HG02588 (cell line): ENCODE measurements around the gene ANXA8L1.
"Not testable (repeated sequence)": the region's sequence is repeated elsewhere in the genome, so short reads cannot be mapped to it uniquely, and the experiment has no call there.

ENCODE experiments used
- ATAC-seq: cut with Tn5 transposase; IDR thresholded peaks from one replicate; pipeline ENCODE4 v1.9.1; 2021; ENCODE audit warnings: mild to moderate bottlenecking, moderate library complexity; ENCODE audit not compliant: unreplicated experiment

The ANXA8L1 gene

DNA sequence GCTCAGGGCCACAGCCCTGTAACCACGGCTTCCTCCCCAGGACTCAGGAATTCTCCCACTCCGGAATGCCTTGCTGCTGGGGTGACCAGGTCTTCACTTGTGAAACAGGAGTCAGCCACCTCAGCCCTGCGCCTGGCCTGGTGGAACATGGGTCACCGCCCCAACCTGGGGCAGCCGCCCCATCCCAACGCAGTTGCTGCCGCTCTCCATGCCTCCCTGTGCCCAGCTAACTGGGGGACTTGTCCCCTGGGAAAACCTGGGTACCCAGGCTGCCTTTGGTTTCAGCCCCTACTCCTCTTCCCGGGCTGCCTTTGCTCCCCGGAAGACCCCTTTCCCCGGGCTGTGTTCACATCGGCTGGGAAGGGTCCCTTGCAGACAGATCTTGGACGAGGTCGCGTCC is 22.2 kb downstream of the ANXA8L1 start:
- ATAC-seq = not testable (repeated sequence)

DNA sequence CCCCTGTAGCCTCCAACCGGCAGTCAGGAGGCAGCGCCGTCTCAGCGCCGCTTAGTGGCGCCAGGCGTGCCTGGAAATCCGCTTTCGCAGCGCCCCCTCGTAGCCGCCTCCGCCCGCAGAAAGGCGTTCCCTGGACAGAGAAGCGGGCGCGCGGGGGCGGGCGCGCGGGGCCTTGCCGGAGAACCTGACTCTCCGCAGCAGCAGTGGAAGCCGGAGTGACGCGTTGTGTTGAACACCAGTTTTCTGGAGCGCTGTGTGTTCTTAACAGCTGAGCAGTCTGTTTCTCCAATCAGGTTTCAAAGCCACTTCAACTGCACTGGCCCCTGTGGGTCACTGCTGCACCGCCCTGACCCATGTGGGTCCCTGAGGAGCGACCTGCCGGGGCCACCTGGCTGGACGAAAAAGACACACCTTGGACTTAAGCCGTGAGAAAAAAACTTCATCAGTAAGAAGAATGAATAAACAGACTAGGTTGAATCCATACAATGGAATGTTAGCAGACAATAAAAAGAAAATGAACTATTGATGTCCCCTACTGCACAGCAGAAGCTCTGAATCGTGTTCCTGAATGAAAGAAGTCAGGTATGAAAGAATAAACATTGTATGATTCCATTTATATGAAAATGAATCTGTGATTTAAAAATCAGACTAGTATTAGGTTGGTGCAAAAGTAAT is 22.8 kb downstream of the ANXA8L1 start:
- not testable (repeated sequence) for ATAC-seq

DNA sequence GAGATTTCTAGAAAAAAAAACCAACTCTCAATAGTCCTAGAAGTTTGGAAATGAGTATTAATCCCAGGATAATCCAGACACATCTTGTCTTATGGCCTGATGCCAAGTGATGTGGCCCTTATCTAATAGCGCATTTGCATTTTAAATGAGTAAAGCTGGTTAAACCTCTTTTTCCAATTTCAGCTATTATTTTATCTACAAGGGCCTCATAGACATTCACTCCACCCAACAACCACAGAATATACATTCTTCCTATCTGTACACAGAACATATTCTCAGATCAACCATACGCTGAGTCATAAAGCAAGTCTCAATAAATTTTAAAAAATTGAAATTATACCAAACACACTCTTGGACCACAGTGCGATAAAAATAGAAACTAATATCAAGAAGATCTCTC is 34.0 kb downstream of the ANXA8L1 start:
- not testable (repeated sequence) for ATAC-seq

DNA sequence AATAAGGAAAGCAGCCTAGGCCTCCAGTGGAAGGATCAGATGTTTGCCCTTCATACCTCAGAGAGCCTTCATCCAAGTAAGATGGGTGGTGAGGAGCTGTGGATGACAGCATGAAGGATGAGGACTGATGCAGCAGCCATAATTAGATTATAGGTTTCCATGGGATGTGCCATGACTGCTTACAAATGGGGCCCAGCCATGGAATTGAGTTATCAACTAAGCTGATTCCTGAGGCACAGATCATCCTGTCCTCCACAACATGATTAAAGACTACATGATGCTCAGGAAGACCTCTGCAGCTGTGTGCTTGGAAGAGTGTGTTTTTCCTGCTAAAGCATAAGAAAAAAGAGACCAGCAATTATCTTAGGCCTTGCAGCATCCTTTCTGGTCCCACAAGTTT is 35.5 kb downstream of the ANXA8L1 start:
- not testable (repeated sequence) for ATAC-seq

DNA sequence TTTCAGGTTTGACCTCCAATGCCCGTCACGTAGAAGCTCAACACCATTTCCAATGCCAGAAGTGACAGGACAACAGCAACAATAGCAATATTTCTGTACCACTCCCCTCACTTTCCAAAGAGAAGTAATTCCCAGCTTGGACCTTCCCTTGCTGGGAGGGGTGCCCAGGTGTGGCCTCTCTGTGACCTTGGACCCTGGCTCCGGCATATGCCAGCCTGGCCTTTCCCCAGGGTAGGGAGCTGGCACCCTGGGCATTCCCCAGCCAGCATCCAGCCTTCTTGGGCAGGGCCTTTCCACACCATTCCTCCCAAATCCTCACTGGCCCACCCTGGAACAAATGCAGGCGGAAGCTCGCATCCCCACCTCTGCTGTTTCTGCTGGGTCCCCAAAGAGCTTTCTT is 37.1 kb downstream of the ANXA8L1 start:
- not testable (repeated sequence) for ATAC-seq

DNA sequence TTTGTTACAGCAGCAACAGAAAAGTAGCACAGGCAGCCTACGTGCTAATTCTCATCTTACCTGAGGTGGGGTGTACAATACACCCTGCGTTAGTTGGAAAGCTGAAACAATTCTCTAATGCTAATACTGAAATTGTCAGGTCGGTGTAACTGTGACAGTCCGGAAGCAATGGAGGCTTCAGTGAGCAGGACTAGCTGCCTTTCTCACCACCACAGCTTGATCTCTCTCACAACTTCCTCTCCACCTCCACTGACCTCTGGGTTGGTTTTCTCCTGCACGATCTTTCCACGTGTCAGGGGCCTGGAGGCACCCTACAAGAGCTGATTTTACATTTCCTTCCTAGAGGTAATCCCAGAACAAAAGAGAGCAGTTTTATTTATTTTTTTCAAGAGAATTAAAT is 39.7 kb downstream of the ANXA8L1 start:
- ATAC-seq = not testable (repeated sequence)

DNA sequence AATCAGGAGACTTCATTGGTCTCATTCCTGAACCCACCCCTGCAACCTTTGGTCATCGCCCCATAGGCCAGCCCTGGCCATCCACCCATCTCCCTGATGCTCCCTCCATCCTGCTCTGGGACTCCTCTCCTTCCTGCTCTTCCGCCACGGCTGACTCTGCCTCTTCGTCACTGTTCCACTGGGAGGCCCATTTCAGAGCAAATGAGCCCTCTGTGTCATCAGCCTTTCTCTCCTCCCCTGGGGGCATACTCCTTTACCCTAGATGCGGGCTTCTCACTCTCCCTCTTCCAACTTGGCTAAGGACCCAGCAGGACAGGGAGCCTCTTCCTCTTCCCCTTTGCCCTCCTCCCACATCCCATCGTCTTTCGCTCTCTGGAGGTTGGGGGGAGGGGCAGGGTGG is 42.7 kb downstream of the ANXA8L1 start:
- ATAC-seq = not testable (repeated sequence)

DNA sequence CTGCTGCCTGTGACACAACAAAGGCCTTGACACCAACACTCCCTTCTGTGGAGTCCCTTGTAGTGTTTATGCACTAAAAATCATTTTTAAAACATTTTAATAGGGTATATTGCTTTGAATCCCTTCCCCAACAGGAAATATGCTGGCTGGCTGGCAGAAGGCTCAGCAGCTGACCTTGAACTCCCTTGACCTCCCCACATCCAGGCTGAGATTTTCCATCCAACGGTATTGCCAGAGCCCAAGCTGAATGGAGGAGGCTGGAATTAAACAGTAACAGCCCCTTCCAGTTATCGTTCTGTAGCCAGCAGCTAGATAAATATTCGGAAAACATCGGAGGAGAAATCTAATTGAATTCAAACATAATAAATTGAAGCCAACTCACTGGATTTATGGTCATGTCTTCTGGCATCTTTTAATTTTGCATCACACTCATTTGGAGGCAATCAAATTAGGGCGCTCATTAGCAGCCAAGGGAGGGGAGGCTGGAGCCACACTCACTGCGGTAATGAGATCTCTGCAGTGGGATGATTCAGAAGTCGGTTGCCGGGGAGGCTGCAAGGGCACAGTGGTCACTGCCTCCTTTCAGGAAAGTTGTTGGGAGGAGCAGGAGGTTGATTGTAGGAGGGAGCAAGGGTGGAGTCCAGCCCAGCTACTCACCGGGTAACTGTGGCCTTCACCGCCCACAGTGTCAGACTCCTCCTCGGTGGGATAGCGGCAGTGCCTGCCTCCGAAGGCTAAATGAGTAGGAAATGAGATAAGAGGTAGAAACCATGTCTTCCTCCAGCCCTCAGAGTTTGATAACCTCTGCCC is 44.2 kb downstream of the ANXA8L1 start:
- ATAC-seq = not testable (repeated sequence)

DNA sequence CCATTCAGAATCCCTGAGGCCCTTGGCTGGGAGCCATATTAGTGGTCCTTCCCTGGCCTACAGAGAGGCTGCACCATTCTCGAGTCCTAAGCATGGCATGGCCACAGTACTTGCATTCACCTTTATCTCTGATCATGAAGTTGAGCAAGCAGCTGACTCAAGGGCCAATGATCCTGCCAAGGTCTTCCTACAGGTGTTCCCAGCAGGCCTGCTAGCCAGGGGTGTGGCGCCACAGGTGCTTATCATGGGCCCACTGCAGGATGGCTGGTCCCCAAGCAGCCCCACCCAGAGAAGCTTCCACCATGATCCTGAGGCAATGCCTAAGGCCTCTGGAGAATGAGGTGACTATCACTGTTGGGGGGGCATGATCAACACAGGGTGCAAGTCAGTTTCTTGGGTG is 48.0 kb downstream of the ANXA8L1 start:
- not testable (repeated sequence) for ATAC-seq

DNA sequence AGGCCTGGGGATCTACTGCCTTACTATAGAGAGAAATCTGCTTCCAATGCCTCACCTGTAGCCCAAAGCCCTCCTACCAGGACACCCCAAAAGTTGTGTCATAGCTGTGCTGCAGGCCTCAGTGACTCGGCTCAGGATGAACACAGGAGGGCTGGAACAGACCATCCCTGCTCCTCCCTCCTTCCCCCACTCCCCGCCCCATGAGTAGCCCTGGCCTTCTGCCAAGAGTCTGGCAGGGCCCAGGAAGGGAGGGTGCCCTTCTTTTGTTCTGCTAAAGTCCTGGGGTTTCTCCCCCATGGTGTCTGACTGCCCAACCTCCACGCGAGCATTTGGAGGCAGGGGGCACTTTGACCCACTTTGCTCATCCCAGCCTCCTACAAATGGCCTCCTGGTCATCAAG is 65.4 kb downstream of the ANXA8L1 start:
- ATAC-seq = not testable (repeated sequence)
